ENCODE results near the gene ASTN2. TPM values are rescaled to one million over a fixed set of nuclear protein-coding genes. Genes with fewer than 3 reads are reported as not detected.

ASTN2 gene
- total and polyA plus RNA-seq, 9 of the 15 experiments (the other 6 are each of a cell fraction or from before 2014, with no cell fraction given) = 0.56 to 3.5 (median 1.9) TPM

- no peak for TF ChIP-seq ZNF121 (CRISPR knock-in tag; conservative IDR thresholded peaks at IDR 0.05)
- TF ChIP-seq, protein P1, sequence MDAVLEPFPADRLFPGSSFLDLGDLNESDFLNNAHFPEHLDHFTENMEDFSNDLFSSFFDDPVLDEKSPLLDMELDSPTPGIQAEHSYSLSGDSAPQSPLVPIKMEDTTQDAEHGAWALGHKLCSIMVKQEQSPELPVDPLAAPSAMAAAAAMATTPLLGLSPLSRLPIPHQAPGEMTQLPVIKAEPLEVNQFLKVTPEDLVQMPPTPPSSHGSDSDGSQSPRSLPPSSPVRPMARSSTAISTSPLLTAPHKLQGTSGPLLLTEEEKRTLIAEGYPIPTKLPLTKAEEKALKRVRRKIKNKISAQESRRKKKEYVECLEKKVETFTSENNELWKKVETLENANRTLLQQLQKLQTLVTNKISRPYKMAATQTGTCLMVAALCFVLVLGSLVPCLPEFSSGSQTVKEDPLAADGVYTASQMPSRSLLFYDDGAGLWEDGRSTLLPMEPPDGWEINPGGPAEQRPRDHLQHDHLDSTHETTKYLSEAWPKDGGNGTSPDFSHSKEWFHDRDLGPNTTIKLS (IDR thresholded peaks at IDR 0.05; ENCODE audit: borderline replicate concordance, low read depth) = no peak
- TF ChIP-seq HNRNPL (IDR thresholded peaks at IDR 0.05; ENCODE audit: low read depth, low read length) = peak; percentile 16; the same call in 1 of the 2 replicates
- no peak for TF ChIP-seq ELF4 (CRISPR knock-in tag; IDR thresholded peaks at IDR 0.05)
- no peak for TF ChIP-seq TAF1 (IDR thresholded peaks at IDR 0.05; ENCODE audit: control insufficient read depth, extremely low read depth, insufficient read depth, low read length, severe bottlenecking)
- TF ChIP-seq FOXK1 (CRISPR knock-in tag; IDR thresholded peaks at IDR 0.05; ENCODE audit: borderline replicate concordance) = no peak
- no peak for TF ChIP-seq NFYB (IDR thresholded peaks at IDR 0.05; ENCODE audit: extremely low read depth, insufficient read length)
- TF ChIP-seq FOXP1 (CRISPR knock-in tag; IDR thresholded peaks at IDR 0.05) = no peak
- TF ChIP-seq REST (IDR thresholded peaks at IDR 0.05; ENCODE audit: borderline replicate concordance) = no peak
- no peak for TF ChIP-seq REST (CRISPR knock-in tag; IDR thresholded peaks at IDR 0.05; ENCODE audit: low read depth)
- TF ChIP-seq MAFK (IDR thresholded peaks at IDR 0.05; ENCODE audit: low read length) = no peak
- TF ChIP-seq XRCC4 (IDR thresholded peaks at IDR 0.05; ENCODE audit: extremely low read depth, insufficient read depth, insufficient read length) = no peak
- no peak for TF ChIP-seq NR2F6 (CRISPR knock-in tag; IDR thresholded peaks at IDR 0.05)
- no peak for TF ChIP-seq RBM15 (IDR thresholded peaks at IDR 0.05; ENCODE audit: insufficient read depth, low read length)
- no peak for TF ChIP-seq HMG20A (CRISPR knock-in tag; conservative IDR thresholded peaks at IDR 0.05)
- TF ChIP-seq ZNF717 (CRISPR knock-in tag; IDR thresholded peaks at IDR 0.05) = no peak
- TF ChIP-seq, protein P2, sequence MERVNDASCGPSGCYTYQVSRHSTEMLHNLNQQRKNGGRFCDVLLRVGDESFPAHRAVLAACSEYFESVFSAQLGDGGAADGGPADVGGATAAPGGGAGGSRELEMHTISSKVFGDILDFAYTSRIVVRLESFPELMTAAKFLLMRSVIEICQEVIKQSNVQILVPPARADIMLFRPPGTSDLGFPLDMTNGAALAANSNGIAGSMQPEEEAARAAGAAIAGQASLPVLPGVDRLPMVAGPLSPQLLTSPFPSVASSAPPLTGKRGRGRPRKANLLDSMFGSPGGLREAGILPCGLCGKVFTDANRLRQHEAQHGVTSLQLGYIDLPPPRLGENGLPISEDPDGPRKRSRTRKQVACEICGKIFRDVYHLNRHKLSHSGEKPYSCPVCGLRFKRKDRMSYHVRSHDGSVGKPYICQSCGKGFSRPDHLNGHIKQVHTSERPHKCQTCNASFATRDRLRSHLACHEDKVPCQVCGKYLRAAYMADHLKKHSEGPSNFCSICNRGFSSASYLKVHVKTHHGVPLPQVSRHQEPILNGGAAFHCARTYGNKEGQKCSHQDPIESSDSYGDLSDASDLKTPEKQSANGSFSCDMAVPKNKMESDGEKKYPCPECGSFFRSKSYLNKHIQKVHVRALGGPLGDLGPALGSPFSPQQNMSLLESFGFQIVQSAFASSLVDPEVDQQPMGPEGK (CRISPR knock-in tag; IDR thresholded peaks at IDR 0.05; ENCODE audit: borderline replicate concordance) = no peak
Observed at GRCh38 chr9:116465576-116466270, 949.1 kb downstream of the ASTN2 start (continued).

All from K562 (cell line).